Activated T-cell treated with anti-CD3 and anti-CD28 coated beads for 24 hours (primary cell): ENCODE results near the gene INPP5F.
A peak's percentile ranks its signal among the peaks of the same experiment; 100 is the strongest.
"Not testable (repeated sequence)": the region's sequence is repeated elsewhere in the genome, so short reads cannot be mapped to it uniquely, and the experiment has no call there.

Source experiments
- DNase-seq: peaks from one replicate; pipeline ENCODE4 v3.0.0-alpha.2; 2020; ENCODE audit warnings: low read depth

The INPP5F gene

DNA sequence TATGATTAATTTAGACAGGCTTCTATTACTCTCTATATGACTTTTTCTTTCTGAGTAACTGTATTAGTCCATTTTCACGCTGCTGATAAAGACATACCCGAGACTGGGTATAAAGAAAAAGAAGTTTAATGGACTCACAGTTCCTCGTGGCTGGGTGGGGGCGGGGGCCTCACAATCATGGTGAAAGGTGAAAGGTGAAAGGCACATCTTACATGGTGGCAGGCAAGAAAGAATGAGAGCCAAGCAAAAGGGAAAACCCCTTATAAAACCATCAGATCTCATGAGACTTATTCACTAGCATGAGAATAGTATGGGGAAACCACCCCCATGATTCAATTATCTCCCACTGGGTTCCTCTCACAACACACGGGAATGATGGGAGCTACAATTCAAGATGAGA, 18.5 kb upstream of the INPP5F start:
- peak; percentile 49 for DNase-seq

- not testable (repeated sequence) for DNase-seq
Observed at GRCh38 chr10:119710935-119711334, 14.9 kb upstream of the INPP5F start.

GRCh38 chr10:119713744-119714483, 11.9 kb upstream of the INPP5F start:
- no peak for DNase-seq

DNA sequence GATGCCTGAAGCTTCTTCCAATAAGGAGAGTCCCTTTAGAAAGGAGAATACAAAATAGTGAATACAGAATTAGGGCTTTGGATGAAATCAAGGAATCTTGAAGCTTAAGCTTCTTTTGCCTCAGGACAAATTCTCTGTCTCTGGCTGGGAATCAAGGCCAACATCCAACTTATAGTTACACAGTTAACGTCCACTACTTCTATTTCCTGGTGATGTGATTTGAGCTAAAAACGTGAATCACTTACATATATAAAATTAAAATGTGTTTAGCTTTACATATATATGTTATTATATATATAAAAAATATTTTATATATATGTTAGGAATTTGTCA, 11.4 kb upstream of the INPP5F start:
- DNase-seq = no peak

DNA sequence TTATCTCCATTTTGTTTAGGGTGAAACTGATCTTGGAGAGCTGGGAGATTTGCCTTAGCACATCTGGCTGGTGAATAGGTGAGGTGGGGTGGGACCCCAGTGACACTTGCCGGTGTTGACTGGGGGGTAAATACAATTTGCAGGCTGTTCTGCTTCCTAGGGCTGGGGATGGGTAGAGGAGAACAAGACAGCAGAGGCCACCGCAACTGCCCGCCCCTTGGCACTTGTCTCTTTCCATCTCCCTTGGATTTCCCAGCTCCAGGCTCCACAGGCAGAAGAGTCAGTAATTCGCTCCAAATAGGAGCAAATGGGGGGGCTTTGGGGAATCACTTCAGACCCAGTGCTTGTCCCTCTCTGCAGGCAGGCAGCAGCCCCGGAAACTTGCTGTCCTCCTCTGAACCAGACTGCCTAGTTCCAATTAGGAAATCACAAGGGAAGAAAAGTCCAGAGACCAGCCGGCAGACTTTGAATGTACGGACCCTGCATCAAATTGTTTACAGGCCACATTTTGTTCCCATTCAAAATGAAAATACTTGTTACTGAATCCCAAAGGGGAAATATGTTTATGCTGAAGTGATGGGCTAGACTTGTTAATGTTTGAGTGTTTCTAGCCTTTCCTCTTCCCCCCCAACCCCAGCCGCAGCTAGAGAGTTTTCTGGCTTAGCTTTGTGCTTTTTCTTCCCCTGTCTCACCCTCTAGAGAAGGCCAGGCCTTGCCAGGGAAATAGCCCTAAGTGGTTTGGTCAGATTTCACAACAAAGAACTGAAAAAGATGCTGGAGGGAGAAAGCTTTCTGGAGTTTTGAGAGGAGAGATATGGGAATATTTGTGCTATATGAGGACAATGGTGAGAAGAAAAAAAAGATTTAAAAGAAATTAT, 10.0 kb upstream of the INPP5F start:
- no peak for DNase-seq

GRCh38 chr10:119723161-119723560, 2.7 kb upstream of the INPP5F start:
- no peak for DNase-seq

DNA sequence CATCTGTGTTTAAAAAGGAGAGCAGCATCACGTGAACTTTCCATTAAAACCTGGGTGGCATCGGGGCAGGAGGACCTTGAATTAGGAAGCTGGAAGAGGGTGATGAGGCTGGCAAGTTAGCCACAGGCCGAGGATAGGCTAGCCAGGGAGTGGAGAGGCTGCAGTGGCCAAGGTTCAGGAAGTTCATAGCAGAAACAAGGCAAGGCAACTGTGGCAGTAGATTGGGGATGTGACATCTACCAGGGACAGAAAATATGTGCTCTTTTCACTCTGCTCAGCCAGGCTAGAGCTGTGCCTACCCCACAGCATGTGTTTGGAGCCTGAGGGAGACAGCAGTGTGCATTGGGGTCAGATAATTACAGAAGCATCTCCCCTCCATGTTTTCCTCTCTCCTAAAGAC, 2.2 kb upstream of the INPP5F start:
- DNase-seq = no peak

DNA sequence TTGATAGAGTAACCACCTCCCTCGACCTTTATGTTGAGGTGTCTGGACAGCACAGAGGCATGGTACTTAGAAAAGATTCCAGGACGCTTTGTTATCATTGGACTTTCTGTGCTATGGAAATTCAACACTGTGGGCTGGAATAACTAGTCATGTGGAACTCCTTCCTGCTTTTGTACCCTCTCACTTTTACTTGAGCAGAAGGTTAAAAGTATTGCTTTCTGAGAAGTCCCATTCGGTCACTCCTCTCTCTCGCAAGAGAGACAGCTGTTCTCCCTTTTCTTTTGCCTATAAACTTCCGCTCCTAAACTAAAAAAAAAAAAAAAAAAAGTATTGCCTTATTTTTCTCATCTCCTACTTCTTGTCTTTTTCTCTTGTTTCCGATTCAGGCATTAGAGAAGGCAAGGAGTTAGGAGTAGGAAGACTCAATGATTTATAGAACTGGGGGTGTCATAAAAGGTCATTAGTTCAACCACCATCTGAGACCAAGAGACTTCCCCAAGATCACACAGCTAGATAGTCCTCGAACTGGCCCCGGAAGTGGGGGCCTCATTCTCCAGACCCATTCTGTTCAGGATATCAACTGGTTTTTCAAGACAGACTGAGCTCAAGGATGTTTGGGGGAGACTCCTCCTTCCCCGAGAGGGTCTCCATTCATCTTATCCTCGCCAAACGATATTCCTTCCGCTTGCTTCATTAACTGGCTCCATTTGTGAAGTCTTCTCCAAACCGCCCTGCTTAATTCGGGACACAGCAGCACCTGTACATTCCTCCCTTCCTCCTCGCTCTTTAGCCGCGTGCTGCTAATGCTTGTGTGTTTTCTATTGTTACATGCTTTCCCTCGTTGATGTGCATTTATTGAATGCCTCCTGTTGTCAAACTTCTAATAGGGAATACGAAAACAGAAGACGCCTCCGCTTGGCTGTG, 995 bp upstream of the INPP5F start:
- DNase-seq = no peak

DNA sequence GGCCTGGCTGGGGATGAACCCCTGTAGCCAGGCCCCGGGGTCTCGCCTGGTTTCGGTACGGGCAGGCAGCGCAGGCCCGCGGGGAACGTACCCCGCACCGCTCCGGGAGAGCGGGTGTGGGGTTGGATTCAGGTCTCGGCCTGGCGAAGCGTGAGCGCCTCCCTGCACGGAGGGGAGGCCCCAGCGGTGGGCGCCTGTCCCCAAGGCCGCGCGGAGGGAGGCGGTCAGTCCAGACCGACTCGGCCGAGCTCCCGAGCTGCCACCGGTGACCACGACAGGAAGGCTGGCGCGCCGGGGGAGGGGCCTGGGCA, 378 bp upstream of the INPP5F start:
- no peak for DNase-seq

- no peak for DNase-seq
Observed at GRCh38 chr10:119726676-119727261, 919 bp downstream of the INPP5F start.

DNA sequence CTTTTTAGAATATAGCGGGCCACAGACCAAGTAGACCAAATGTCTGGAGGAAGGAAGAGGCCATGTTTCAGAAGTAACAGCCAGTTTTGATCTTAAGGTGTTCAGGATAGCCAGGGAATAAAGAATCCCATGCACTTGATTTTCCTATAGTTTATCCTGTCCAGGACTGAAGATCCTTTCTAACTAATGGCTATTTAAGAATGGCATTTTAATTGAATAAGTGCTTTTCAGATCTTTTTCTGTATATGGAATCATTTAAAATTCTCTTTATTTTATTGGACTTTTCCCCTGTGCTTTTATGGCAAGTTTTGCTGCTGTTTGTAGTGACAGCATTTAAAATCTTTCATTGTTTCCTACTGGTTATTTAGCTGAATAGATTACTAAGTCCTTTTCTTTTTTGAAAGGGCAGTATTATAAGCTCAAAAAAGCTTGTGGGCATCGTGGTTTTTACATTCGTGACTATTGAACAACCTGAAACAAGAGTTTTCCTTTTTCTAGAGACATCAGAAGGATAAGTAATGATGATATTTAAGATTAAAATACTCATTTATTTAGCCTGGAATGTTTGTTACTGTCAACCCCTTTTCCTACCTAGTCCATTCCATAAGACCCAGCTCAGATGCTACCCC, 2.4 kb downstream of the INPP5F start:
- no peak for DNase-seq

DNA sequence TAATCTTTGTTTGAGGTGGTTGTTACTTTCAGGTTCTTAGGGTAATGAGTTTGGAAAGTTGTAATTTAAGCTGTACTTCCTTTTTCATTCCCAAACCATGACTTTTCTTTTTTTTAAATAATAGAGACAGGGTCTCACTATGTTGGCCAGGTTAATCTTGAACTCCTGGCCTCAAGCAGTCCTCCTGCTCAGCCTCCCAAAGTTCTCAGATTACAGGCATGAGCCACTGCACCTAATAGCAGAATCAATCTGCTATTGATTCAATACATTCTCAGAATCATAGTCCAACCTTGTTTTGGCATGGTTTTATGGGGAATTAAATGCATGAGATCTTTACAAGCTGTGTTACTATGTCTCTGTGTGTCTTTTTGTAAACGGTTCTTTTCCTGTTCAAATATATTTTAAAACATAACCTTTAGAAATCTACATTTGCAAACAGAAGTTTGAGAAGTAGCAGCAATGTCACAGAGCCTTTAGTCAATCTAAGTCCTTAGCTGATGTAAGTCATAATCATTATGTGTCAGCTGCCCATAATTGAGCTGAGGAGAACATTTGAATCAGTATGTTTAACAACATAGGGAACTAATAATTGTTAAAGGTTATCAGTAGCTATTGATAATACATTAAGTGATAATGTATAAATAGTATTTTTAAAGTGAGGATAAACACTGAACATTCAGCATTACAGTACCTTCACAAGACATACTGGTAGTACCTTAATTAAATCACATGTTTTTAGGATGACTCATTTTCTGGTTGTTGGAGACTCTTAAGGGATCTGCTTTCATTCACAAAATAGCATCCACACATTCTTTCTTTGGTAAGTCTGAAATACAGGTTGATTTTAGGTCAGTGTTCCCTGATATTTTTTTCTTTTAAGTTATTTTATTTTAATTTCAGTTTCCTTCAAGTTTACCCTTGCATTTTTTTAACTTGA, 8.8 kb downstream of the INPP5F start:
- DNase-seq = no peak

DNA sequence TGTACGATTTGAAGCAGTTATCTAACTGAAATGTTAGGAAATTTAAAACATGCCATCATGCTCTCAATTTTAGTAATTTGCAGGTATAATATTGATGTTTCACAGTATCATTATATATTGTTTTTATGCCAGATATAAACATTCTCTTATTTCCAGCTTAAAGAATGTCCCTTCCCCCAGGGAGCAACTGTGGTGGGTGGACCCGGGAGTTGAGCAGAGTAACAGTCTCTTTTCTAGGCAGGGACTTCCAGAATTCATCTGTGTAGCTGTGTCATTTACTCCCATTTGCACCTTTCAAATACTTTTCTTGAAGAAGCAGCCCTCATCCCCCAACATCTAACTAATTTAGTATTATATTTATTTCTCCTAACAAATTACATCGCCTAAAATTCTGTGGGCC, 9.6 kb downstream of the INPP5F start:
- no peak for DNase-seq

DNA sequence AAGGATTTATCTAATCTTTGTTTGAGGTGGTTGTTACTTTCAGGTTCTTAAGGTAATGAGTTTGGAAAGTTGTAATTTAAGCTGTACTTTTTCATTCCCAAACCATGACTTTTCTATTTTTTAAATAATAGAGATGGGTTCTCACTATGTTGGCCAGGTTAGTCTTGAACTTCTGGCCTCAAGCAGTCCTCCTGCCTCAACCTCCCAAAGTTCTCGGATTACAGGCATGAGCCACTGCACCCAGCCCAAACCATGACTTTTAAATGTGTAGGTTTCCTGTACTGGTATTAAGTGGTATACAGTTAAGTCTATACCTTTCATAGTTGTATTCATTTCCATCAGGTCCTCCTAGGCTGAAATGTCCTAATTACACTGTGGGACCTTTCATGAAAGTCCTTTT, 10.4 kb downstream of the INPP5F start:
- no peak for DNase-seq

DNA sequence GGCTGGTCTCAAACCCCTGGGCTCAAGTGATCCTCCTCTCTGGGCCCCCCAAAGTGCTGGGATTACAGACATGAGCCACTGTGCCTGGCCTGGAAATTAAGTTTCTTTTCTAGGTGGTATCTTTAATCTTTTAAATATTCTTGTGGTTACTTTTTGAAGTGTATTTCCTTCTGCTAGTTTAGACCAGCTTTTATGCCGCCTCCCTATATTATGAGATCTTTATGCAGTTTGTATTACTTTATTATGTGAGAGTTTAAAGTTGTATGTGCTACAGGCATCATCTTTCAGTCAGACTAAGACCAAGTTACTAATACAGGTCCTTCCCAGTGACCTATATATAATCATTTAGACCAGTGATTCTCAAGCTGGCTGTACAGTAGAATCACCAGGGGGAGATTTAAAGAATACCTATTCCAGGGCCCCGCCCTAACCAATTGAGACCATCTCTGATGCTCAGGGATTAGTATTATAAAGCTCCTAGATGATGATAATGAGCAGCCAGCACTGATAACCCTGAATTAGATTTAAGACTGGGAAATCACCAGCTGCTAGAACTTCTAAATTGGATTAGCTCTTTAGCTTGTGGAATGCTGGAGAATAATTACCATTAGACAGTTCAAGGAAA, 11.3 kb downstream of the INPP5F start:
- no peak for DNase-seq

GRCh38 chr10:119737823-119738222, 12.0 kb downstream of the INPP5F start:
- no peak for DNase-seq

DNA sequence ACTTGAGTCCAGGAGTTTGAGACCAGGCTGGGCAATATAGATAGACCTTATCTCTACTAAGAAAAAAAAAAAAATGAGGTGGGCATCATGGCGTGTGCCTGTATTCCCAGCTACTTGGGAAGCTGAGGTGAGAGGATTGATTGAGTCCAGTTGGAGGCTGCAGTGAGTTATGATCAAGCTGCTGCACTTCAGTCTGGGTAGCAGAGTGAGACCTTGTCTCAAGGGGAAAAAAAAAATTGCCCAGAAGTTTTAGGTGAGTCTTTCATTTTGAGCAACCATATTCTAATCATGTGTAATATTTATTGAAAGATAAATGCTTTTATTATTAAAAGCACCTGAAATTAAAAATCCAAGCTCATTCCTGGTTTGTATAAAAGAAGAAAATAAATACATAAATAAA, 13.1 kb downstream of the INPP5F start:
- DNase-seq = no peak

DNA sequence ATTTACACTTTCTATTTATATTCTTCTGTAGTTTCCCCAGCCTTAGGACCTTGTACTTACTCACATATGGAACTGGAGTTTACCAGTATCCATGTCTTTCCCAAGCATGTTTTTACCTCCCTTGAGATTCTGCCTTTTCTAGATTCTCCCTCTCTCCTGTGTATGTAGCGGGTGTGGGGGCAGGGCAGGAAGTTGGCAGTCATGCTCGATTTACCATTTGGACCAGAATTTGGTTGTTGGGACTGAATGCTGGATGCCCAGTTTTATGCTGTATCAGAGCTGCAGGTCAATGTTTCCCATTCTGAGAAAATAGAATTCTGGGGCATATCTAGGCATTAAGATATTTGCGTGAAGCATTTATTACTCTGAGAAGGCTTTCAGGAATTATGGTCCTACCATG, 14.2 kb downstream of the INPP5F start:
- DNase-seq = no peak

GRCh38 chr10:119742947-119743648, 17.2 kb downstream of the INPP5F start:
- no peak for DNase-seq

DNA sequence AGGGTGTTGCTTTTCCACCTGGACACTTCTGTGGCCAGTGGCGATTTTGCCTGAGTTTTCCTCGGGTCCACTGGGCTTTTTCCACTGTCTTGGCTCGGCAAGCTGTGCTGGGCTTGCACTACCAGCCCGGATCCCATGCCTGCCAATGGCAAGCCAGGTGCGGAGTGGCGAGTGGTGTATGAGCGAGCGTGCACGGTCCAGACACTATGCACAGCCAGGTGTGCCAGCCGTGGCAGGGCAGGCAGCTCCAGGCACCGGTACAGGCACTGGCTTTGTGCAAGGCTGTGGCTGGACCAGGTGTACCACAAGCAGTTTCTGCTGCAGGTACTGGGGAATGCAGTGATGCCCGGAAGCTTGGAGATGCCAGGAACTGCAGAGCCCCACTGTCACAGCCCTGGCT, 22.1 kb downstream of the INPP5F start:
- no peak for DNase-seq
